SU-DHL-6 (cell line): ENCODE data around the gene CNTROB.

Experiments used
- EZH2phosphoT487 ChIP-seq: fragments of 200-600 bp; sonication (generic), shearing (Covaris generic); conservative IDR thresholded peaks from 2 replicates; pipeline ENCODE4 v1.6.1; 2018; ENCODE audit warnings: mild to moderate bottlenecking, antibody characterized with exemption, low read length, moderate library complexity, mixed read lengths
- TF ChIP-seq, protein P1 (sequence below): fragments of 200-600 bp; sonication (generic); IDR thresholded peaks from one replicate; pipeline ENCODE4 v1.5.1; 2017; ENCODE audit warnings: antibody characterized with exemption, mild to moderate bottlenecking, low read length, moderate library complexity; ENCODE audit not compliant: insufficient read depth, poor library complexity, severe bottlenecking

DNA sequence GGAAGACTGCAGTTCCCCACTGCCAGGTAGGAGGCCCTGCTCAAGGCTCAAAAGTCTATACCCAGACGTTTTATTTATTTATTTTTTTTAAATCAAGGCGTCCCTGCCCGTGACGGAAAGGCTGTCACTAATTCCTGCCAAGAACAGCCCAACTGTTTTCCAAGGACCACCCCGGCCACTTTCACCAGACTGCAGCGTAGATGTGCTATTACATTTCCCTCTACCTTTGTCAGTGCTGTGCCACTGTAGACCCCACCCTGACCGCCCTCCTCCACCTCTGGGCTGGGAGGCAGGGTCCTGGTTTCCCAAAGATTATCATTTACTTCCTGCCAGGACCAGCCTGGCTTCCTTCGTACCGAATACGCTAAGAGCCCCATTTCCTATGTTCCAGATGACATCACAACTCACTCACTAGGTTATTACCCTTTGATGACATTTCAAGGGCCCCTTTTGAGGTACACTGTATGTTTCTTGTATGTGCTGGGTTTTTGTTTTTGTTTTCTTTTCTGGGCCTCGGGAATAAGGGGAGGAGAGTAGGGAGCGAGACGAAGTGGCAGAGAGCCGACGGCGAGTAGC is 9.6 kb upstream of the CNTROB start:
- TF ChIP-seq, protein P1, sequence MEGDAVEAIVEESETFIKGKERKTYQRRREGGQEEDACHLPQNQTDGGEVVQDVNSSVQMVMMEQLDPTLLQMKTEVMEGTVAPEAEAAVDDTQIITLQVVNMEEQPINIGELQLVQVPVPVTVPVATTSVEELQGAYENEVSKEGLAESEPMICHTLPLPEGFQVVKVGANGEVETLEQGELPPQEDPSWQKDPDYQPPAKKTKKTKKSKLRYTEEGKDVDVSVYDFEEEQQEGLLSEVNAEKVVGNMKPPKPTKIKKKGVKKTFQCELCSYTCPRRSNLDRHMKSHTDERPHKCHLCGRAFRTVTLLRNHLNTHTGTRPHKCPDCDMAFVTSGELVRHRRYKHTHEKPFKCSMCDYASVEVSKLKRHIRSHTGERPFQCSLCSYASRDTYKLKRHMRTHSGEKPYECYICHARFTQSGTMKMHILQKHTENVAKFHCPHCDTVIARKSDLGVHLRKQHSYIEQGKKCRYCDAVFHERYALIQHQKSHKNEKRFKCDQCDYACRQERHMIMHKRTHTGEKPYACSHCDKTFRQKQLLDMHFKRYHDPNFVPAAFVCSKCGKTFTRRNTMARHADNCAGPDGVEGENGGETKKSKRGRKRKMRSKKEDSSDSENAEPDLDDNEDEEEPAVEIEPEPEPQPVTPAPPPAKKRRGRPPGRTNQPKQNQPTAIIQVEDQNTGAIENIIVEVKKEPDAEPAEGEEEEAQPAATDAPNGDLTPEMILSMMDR, result no peak
- TF ChIP-seq EZH2phosphoT487, result no peak
